Kidney (tissue), 14 donors: ENCODE data around the gene ADARB2. TPM values are rescaled to one million over a fixed set of nuclear protein-coding genes. Genes with fewer than 3 reads are reported as not detected.
"Not testable (repeated sequence)": the region's sequence is repeated elsewhere in the genome, so short reads cannot be mapped to it uniquely, and the experiment has no call there.

Source experiments
- DNase-seq, 5 donors: peaks; one replicate each; pipeline ENCODE4 v3.0.0-alpha.2; 2013 to 2020
- FAIRE-seq: peaks from 2 replicates; lab custom pipeline; 2012; peaks lifted over from hg19 to GRCh38; lab: Jason Lieb, UNC
- H3K27ac ChIP-seq, 2 donors: one replicate each; pipeline ENCODE4 v1.7.0; 2013; ENCODE audit warnings: low read depth in 2 of 2, low read length in 2 of 2, inconsistent platforms in 1 of 2
- H3K27me3 ChIP-seq: one replicate; pipeline ENCODE4 v1.7.1; 2013; ENCODE audit warnings: low read length, inconsistent platforms; ENCODE audit not compliant: control insufficient read depth, insufficient read depth
- H3K36me3 ChIP-seq, 3 donors: one replicate each; pipeline versions ENCODE4 v1.7.0 to v1.7.1; 2013; ENCODE audit warnings: low read length in 3 of 3, control low read depth in 1 of 3, inconsistent platforms in 1 of 3; ENCODE audit not compliant: insufficient read depth in 3 of 3, control insufficient read depth in 2 of 3
- H3K4me1 ChIP-seq, 3 donors: one replicate each; pipeline versions ENCODE4 v1.7.0 to v1.7.1; 2013; ENCODE audit warnings: low read length in 3 of 3, inconsistent platforms in 1 of 3, low read depth in 1 of 3; ENCODE audit not compliant: control insufficient read depth in 2 of 3, insufficient read depth in 2 of 3
- H3K4me3 ChIP-seq, 3 donors: one replicate each; pipeline versions ENCODE4 v1.7.0 to v1.8.1; 2013; ENCODE audit warnings: low read length in 3 of 3, control low read depth in 1 of 3, inconsistent platforms in 1 of 3
- H3K9ac ChIP-seq, 3 donors: one replicate each; pipeline versions ENCODE4 v1.7.0 to v1.7.1; 2013; ENCODE audit warnings: low read length in 3 of 3, control low read depth in 1 of 3, inconsistent platforms in 1 of 3
- H3K9me3 ChIP-seq, 3 donors: one replicate each; pipeline versions ENCODE4 v1.7.0 to v1.7.1; 2013; ENCODE audit warnings: low read length in 3 of 3, control low read depth in 1 of 3, inconsistent platforms in 1 of 3; ENCODE audit not compliant: control insufficient read depth in 2 of 3, insufficient read depth in 1 of 3
- intact Hi-C: fragments of 100-400 bp; cut with DNase I; formaldehyde crosslinking; loops from one replicate; pipeline ENCODE4 v1.11.1; 2022
- polyA plus RNA-seq: library from polyadenylated mRNA; stranded (reverse); fragments of 350-450 nt; fragmentation: Illumina TruSeq; extraction: RNeasy Lipid Tissue Mini Kit (QIAGEN cat#74804); gene quantifications from one replicate; pipeline ENCODE4 v1.2.3, GENCODE V29; 2014; ENCODE audit warnings: low read depth, low replicate concordance; ENCODE audit not compliant: insufficient read depth
- total RNA-seq: library from RNA; stranded (reverse); fragmentation: NEBNext Ultra II Directional; extraction: Animal tissue kit (Norgen Biotek cat#: 25700); gene quantifications from one replicate; pipeline ENCODE4 v1.2.1, GENCODE V29; 2021
- TF ChIP-seq, protein P1 (sequence below): IDR thresholded peaks from 3 replicates; pipeline ENCODE4 v1.5.1; 2012; ENCODE audit warnings: mild to moderate bottlenecking, moderate library complexity, borderline replicate concordance; ENCODE audit not compliant: insufficient read depth; ENCODE audit errors: extremely low read depth
- donor health status: control.
- donor health status: control.
- donor health status: control.
- donor health status: control.
- donor health status: control.
- donor health status: DM: yes; HTN: yes; CAD: no.
- donor health status: Normal renal cell carcinoma (clear cell type).

Gene ADARB2
- total and polyA plus RNA-seq, 2 donors from 2014 or later, result 1.0 to 1.3 TPM

DNA sequence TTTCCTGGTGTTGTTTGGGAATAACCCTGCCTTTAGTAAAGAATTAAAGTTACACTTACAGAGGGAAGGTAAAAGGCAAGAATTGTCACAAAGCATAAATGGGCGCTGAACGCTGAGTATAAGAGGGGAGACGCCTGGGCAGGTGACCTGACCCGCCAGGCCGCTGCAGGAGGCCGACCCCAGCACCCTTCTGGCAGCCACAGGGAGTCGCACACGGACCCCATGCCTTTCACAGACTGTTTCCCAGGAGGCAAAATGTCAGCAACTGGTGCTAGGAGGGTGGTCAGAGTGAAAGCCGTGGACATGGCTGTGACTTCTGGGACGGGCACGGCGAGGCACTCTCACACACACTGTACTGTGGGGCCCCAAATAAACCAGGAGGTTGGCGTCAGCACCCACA, 392.9 kb downstream of the ADARB2 start:
- Histone ChIP-seq H3K27me3 (no peaks in the 10 kb centered on the region), H3K9ac (no peak overlapping the region), H3K36me3 (no peaks in the 10 kb centered on the region), H3K27ac (no peak overlapping the region), H3K4me3 (no peak overlapping the region), H3K9me3 (no peaks in the 10 kb centered on the region), H3K4me1 (no peaks in the 10 kb centered on the region)
- intact Hi-C loops, result no loop called here
- TF ChIP-seq, protein P1, sequence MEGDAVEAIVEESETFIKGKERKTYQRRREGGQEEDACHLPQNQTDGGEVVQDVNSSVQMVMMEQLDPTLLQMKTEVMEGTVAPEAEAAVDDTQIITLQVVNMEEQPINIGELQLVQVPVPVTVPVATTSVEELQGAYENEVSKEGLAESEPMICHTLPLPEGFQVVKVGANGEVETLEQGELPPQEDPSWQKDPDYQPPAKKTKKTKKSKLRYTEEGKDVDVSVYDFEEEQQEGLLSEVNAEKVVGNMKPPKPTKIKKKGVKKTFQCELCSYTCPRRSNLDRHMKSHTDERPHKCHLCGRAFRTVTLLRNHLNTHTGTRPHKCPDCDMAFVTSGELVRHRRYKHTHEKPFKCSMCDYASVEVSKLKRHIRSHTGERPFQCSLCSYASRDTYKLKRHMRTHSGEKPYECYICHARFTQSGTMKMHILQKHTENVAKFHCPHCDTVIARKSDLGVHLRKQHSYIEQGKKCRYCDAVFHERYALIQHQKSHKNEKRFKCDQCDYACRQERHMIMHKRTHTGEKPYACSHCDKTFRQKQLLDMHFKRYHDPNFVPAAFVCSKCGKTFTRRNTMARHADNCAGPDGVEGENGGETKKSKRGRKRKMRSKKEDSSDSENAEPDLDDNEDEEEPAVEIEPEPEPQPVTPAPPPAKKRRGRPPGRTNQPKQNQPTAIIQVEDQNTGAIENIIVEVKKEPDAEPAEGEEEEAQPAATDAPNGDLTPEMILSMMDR, result no peak
- DNase-seq (no peak), FAIRE-seq (no peak)

DNA sequence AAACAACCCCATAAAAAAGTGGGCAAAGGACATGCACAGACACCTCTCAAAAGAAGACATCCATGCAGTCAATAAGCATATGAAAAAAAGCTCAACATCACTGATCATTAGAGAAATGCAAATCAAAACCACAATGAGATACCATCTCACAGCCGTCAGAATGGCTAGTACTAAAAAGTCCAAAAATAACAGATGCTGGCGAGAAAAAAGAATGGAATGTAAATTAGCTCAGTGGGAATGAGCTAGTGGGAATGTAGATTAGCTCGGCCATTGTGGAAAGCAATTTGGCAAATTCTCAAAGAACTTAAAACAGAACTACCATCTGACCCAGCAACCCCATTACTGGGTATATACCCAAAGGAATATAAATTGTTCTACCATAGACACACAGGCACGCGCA, 394.1 kb downstream of the ADARB2 start:
- no peaks in the 10 kb centered on the region for H3K9me3 ChIP-seq
- H3K36me3 ChIP-seq, result no peaks in the 10 kb centered on the region
- DNase-seq (no peak), FAIRE-seq (no peak)
- no peaks in the 10 kb centered on the region for H3K4me1 ChIP-seq
- no peaks in the 10 kb centered on the region for H3K27me3 ChIP-seq
- TF ChIP-seq, protein P1, result no peak
- intact Hi-C loops, result no loop called here
- no peak overlapping the region for H3K9ac ChIP-seq
- H3K27ac ChIP-seq, result no peak overlapping the region
- H3K4me3 ChIP-seq, result no peak overlapping the region

DNA sequence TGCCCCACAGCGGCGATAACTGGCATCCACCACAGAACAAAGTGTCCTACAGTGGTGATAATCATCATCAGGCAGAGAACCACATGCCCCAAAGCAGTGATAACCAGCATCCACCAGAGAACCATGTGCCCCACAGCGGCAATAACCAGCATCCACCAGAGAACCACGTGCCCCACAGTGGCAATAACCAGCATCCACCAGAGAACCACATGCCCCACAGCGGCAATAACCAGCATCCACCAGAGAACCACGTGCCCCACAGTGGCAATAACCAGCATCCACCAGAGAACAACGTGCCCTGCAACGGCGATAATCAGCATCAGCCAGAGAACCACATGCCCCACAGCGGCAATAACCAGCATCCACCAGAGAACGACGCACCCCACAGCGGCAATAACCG, 396.3 kb downstream of the ADARB2 start:
- H3K4me1 ChIP-seq, H3K9me3 ChIP-seq, H3K36me3 ChIP-seq, H3K27me3 ChIP-seq, DNase-seq, H3K4me3 ChIP-seq, intact Hi-C loops, H3K27ac ChIP-seq, H3K9ac ChIP-seq, FAIRE-seq: not testable (repeated sequence)

DNA sequence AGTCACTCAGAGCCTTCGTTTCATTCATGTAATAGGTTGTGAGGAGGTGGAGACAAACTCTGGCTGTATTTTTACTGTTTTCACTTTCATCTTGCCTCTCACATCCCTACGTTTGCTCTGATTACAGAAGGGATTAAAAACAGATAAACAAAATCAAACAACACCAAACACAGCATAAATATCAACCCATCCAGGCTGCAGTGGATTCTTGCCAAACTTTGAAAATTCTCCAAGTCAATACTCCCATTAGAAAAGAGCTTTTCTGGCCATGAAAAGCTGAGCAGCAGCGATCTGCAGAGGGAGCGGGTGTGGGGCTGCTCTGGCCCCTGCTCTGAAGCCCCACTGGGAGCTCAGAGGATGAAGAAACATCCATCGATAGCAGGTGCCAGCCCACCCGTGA, 397.9 kb downstream of the ADARB2 start:
- FAIRE-seq (no peak), DNase-seq (no peak)
- no peaks in the 10 kb centered on the region for H3K4me1 ChIP-seq
- TF ChIP-seq, protein P1, result no peak
- no peak overlapping the region for H3K9ac ChIP-seq
- intact Hi-C loops, result no loop called here
- H3K27me3 ChIP-seq, result no peaks in the 10 kb centered on the region
- no peak overlapping the region for H3K4me3 ChIP-seq
- H3K27ac ChIP-seq, result no peak overlapping the region
- H3K36me3 ChIP-seq, result no peaks in the 10 kb centered on the region
- no peaks in the 10 kb centered on the region for H3K9me3 ChIP-seq
